Astrocyte of the spinal cord (primary cell): Measurements from ENCODE around the gene ACVR1.

Experiments used
- DNase-seq: peaks from one replicate; pipeline ENCODE4 v3.0.0; 2011; ENCODE audit warnings: low read depth, low spot score
- H3K4me3 ChIP-seq: 2 replicates; pipeline ENCODE4 v1.5.1; 2011; ENCODE audit warnings: low read depth, mild to moderate bottlenecking, low read length, moderate library complexity
- in situ Hi-C: cut with HindIII; loops from 2 replicates; pipeline ENCODE4 v1.10.0; 2017; ENCODE audit warnings: low sequenced_read_pairs
- TF ChIP-seq, protein P1 (sequence below): IDR thresholded peaks from 2 replicates; pipeline ENCODE4 v1.5.1; 2012; ENCODE audit warnings: low read depth, mild to moderate bottlenecking, low read length, inconsistent platforms

ACVR1 gene

DNA sequence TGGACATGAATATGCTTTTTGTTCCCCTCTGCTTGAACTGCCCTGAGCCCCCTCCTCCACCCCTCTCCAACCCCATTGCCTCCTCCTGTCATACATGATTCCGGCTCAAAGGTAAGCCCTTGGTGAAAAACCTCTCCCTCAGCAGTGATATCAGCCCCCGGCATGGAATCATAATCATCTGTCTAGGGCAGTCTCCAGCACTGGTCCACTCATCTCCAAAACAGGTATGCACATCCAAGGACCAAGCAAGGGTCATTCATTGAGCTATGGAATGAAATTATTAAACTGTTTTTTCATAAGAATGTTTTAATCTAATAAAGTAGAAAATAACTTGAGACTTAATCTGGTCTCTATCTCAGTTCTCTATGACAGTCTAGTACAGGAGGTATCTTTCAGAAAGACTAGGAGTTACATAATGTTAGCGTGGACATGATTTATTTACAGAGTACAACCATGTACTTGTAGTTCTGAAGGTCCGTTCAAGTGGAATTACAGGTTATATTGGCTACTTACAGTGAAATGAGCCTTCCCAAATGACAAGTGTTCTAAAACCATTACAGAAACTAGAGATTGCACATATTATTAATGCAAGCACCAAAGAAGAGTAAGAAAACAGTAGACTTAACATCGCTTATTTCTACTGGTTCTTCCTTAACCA is 75.2 kb downstream of the ACVR1 start:
- DNase-seq = no peak
- in situ Hi-C loops = no loop called here
- TF ChIP-seq, protein P1, sequence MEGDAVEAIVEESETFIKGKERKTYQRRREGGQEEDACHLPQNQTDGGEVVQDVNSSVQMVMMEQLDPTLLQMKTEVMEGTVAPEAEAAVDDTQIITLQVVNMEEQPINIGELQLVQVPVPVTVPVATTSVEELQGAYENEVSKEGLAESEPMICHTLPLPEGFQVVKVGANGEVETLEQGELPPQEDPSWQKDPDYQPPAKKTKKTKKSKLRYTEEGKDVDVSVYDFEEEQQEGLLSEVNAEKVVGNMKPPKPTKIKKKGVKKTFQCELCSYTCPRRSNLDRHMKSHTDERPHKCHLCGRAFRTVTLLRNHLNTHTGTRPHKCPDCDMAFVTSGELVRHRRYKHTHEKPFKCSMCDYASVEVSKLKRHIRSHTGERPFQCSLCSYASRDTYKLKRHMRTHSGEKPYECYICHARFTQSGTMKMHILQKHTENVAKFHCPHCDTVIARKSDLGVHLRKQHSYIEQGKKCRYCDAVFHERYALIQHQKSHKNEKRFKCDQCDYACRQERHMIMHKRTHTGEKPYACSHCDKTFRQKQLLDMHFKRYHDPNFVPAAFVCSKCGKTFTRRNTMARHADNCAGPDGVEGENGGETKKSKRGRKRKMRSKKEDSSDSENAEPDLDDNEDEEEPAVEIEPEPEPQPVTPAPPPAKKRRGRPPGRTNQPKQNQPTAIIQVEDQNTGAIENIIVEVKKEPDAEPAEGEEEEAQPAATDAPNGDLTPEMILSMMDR = no peak
- H3K4me3 ChIP-seq = no peak overlapping the region

DNA sequence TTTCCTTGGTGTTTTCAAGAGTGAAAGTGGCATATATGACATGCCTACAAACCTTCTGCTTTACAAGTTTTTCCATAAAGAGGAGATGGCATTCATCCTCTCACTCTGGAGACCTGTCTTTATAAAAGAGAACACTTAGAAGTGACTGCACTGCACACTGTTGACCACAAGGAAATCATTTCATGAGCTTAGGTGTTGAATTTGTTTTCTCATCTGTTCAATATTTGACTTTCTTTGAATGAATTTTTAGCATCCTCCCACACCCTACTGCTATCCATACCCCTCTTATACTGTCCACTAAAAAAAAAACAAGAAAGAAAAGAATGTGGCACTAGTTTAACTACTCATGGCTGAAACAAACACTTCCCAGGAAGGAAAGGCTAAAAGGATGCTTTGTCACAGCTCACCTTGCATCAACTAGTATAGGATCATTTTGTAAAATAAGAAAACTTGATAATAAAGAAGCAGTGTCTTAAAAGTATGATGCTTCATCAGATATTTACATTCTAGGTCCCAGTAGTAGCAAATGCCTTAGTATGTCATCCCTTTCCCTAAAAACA is 83.0 kb downstream of the ACVR1 start:
- peak; percentile 29 for DNase-seq

GRCh38 chr2:157792335-157793052 is 83.6 kb downstream of the ACVR1 start:
- H3K4me3 ChIP-seq = no peak overlapping the region
- in situ Hi-C loops = no loop called here
- TF ChIP-seq, protein P1 = no peak
- peak; percentile 64 for DNase-seq

More for the DNA sequence above, 83.0 kb downstream of the ACVR1 start:
- in situ Hi-C loops = no loop called here
- TF ChIP-seq, protein P1 = peak; percentile 36
- H3K4me3 ChIP-seq = no peak overlapping the region

- in situ Hi-C loops = no loop called here
- TF ChIP-seq, protein P1 = no peak
- no peak overlapping the region for H3K4me3 ChIP-seq
- no peak for DNase-seq
These were observed 85.3 kb downstream of the ACVR1 start for GRCh38 chr2:157790780-157791179.

DNA sequence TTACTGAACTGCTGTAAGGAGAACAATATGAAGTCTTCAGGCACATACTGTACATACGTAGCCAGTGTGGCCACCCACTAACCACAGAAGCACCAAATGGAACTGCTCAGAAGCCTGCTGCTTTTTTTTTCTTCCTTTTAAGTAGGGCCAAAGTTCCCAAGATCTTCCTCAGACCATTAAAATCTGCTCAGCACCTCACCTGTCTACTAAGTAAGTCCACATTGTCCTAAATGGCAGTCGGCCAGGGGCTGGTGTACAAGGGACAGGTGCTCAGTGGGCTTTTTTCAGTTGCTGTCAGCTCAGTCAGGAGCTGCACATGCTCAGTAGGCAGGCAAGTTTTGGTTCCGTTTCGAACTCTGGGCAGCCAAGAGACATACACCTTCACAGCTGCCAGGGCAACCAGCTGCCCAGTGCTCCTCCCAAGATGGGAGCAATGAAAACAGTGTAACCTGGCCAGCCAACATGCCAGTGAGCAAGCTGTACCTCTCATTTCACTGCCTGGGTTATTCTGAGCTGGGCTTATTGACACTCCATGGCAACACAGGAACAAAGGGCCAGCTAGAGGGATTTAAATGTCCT is 86.1 kb downstream of the ACVR1 start:
- no peak overlapping the region for H3K4me3 ChIP-seq
- TF ChIP-seq, protein P1 = no peak
- in situ Hi-C loops = loop anchor here (5.0 kb wide), 1 partner anchor 87 kb away; the partner anchor contains the start of gene ACVR1
- no peak for DNase-seq

DNA sequence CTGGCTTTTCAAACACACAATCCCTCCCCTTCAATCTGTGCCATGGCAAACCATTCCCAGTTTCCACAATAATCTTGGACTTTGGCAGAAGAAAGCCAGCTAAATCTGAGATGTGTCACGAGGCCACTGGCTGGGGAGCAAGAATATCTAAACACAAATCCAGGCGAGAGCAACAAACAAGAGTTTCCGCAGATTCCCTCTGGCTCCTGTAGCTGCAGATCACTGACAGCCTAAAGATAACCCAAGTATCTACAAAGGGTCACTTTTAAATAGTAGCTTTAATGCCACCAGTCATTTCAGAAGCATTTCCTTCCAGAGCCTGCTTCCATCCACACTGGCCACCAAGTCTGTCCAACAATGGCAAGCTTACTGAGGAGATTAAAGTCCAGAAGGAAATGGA is 86.9 kb downstream of the ACVR1 start:
- H3K4me3 ChIP-seq = no peak overlapping the region
- in situ Hi-C loops = loop anchor here (5.0 kb wide), 1 partner anchor 88 kb away; the partner anchor contains the start of gene ACVR1
- TF ChIP-seq, protein P1 = no peak
- DNase-seq = no peak
